Stimulated activated CD4-positive, alpha-beta T cell treated with anti-CD3 and anti-CD28 coated beads, TNF-alpha, amount 100 ng/mL, for 4 hours (primary cell): ENCODE results near the gene TK2.

Source experiments
- DNase-seq, 3 experiments: peaks; one replicate each; pipeline ENCODE4 v3.0.0-alpha.2; 2020; ENCODE audit warnings: low read depth in 3 of 3

TK2 gene

GRCh38 chr16:66544016-66544757 is 5.7 kb downstream of the TK2 start:
- DNase-seq: no peak

GRCh38 chr16:66543541-66543940 is 6.4 kb downstream of the TK2 start:
- DNase-seq: no peak

GRCh38 chr16:66542396-66542795 is 7.5 kb downstream of the TK2 start:
- no peak for DNase-seq

- DNase-seq: no peak
Observed at GRCh38 chr16:66541388-66542355, 8.2 kb downstream of the TK2 start.

GRCh38 chr16:66539623-66540469 is 10.1 kb downstream of the TK2 start:
- DNase-seq: no peak

- no peak for DNase-seq
Observed at GRCh38 chr16:66538910-66539309, 11.0 kb downstream of the TK2 start.

GRCh38 chr16:66537236-66537635 is 12.7 kb downstream of the TK2 start:
- DNase-seq: no peak

GRCh38 chr16:66536525-66536924 is 13.4 kb downstream of the TK2 start:
- DNase-seq: no peak

GRCh38 chr16:66534376-66534799 is 15.5 kb downstream of the TK2 start:
- DNase-seq: no peak

- DNase-seq: no peak
Observed at GRCh38 chr16:66529475-66529874, 20.4 kb downstream of the TK2 start.

- no peak for DNase-seq
Observed at GRCh38 chr16:66528294-66528693, 21.6 kb downstream of the TK2 start.

GRCh38 chr16:66525396-66526180 is 24.3 kb downstream of the TK2 start:
- DNase-seq: no peak

- DNase-seq: no peak
Observed at GRCh38 chr16:66524601-66525164, 25.2 kb downstream of the TK2 start.

GRCh38 chr16:66523861-66524354 is 26.0 kb downstream of the TK2 start:
- DNase-seq: no peak

- DNase-seq: no peak
Observed at GRCh38 chr16:66522816-66523590, 26.9 kb downstream of the TK2 start.

GRCh38 chr16:66521951-66522771 is 27.8 kb downstream of the TK2 start:
- DNase-seq: peak; percentile 71 to 90 (median 85)

GRCh38 chr16:66521252-66521713 is 28.6 kb downstream of the TK2 start:
- no peak for DNase-seq

GRCh38 chr16:66520406-66521170 is 29.3 kb downstream of the TK2 start:
- no peak for DNase-seq
